SIG-M5 treated with dmso at 0.1 percent for 504 hours (cell line): ENCODE measurements around the gene LHFPL3.
"Not testable (repeated sequence)": the region's sequence is repeated elsewhere in the genome, so short reads cannot be mapped to it uniquely, and the experiment has no call there.

Experiments
- DNase-seq: peaks from one replicate; lab custom pipeline; 2025; ENCODE audit not compliant: unreplicated experiment; lab: John Stamatoyannopoulos, UW

The LHFPL3 gene

GRCh38 chr7:104584620-104585019 is 256.2 kb downstream of the LHFPL3 start:
- no peak for DNase-seq

- DNase-seq: not testable (repeated sequence)
These were observed 267.2 kb downstream of the LHFPL3 start for GRCh38 chr7:104595591-104595990.

- DNase-seq: no peak
These were observed 275.6 kb downstream of the LHFPL3 start for GRCh38 chr7:104603957-104604356.

GRCh38 chr7:104604706-104605105 is 276.3 kb downstream of the LHFPL3 start:
- no peak for DNase-seq

GRCh38 chr7:104621321-104621720 is 292.9 kb downstream of the LHFPL3 start:
- DNase-seq: no peak

GRCh38 chr7:104625956-104626355 is 297.6 kb downstream of the LHFPL3 start:
- no peak for DNase-seq

GRCh38 chr7:104627516-104627915 is 299.1 kb downstream of the LHFPL3 start:
- peak; percentile 15 for DNase-seq

GRCh38 chr7:104628017-104628416 is 299.6 kb downstream of the LHFPL3 start:
- no peak for DNase-seq

GRCh38 chr7:104629408-104629807 is 301.0 kb downstream of the LHFPL3 start:
- no peak for DNase-seq

- DNase-seq: no peak
These were observed 312.1 kb downstream of the LHFPL3 start for GRCh38 chr7:104640506-104640905.

- no peak for DNase-seq
These were observed 314.2 kb downstream of the LHFPL3 start for GRCh38 chr7:104642560-104642959.

- DNase-seq: peak; percentile 3
These were observed 315.3 kb downstream of the LHFPL3 start for GRCh38 chr7:104643587-104644217.

GRCh38 chr7:104650991-104651640 is 322.7 kb downstream of the LHFPL3 start:
- DNase-seq: no peak

GRCh38 chr7:104652434-104652833 is 324.0 kb downstream of the LHFPL3 start:
- no peak for DNase-seq

GRCh38 chr7:104652865-104653264 is 324.5 kb downstream of the LHFPL3 start:
- no peak for DNase-seq

GRCh38 chr7:104653825-104654401 is 325.5 kb downstream of the LHFPL3 start:
- DNase-seq: no peak

- DNase-seq: no peak
These were observed 327.2 kb downstream of the LHFPL3 start for GRCh38 chr7:104655592-104655991.

GRCh38 chr7:104656467-104656866 is 328.1 kb downstream of the LHFPL3 start:
- DNase-seq: no peak

GRCh38 chr7:104657134-104657533 is 328.7 kb downstream of the LHFPL3 start:
- DNase-seq: no peak

- no peak for DNase-seq
These were observed 333.2 kb downstream of the LHFPL3 start for GRCh38 chr7:104661575-104661974.

GRCh38 chr7:104664648-104665047 is 336.2 kb downstream of the LHFPL3 start:
- DNase-seq: no peak

GRCh38 chr7:104677587-104677986 is 349.2 kb downstream of the LHFPL3 start:
- DNase-seq: no peak
